ENCODE data around the gene MAML2.

Gene MAML2

DNA sequence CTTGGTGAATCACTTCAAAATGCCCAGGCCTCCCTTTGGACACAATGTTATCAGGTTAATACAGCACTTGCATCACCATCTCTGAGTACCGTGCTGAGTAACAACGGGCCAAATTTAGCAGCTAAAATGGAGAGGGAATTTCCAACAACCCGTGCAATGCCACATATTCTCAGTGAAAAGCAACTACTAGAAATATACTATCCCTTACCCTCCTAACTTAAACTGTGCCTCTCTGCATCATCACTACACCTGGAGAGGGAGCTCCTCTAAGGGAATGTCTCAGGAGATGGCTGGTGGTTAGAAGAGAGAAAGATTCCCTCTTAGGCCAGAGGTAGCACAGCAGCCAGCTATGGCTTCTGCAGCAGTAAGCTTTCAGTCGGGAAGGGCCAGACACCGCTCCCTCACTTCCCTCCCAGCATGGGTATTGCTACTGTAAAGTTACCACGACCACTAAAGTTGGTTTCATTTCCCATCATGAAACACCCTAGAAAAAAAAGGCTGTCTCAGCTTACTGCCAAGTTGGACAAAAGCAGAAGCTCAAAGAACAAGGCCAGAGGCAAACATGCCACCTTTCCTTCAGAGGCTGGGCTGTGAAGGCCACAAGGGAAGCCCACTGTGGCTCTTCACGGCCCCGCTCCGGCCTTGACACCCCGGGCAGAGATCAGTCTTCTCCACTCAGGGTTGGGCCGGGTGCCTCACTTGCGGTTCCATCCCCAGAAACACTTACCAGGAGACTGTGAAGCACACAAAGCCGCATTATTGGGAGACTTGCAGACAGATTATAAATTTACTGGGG lies 3.9 kb downstream of the MAML2 start:
- peak; percentile 50 to 51 for DNase-seq

DNA sequence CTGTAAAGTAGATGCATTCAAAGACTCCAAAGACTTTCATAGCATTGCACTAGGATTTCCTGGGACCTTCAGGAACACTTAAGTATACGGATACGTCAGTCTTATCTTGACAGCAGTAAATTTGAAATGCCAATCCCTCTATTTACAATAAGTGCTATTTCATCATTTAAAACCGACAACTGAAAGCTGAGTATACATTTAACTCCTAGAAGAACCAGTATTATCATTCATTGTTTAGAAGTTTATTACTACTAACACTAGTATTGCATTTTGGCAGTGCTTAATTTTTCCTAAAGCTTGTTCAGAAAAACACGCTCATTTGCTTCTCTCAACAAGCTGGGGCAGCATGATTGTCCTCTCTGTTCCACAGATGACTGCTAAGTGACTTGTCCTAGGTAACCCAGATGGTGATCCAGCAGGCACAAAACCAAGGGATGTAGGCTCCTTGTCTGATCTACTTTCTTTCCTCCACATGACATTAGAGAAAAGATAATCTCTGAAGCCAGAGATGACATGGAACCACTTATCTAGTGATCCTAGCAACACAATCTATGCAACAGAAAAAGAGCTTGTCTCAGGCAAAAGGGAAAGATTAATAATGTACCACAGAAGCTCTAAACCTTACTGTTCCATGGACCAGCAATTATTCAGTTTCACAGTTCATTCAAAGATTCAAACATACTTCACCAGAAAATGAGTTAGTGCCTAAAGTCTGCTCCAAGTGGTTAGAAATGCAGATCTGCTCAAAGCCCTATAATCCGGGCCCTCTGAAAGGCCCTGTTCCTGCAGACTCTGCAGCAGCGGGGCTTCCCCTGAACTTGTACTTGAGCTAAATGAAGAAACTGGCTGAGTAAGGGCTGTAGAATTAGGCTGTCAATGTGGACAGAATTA lies 5.2 kb downstream of the MAML2 start:
- DNase-seq, result peak; percentile 30 to 32

DNA sequence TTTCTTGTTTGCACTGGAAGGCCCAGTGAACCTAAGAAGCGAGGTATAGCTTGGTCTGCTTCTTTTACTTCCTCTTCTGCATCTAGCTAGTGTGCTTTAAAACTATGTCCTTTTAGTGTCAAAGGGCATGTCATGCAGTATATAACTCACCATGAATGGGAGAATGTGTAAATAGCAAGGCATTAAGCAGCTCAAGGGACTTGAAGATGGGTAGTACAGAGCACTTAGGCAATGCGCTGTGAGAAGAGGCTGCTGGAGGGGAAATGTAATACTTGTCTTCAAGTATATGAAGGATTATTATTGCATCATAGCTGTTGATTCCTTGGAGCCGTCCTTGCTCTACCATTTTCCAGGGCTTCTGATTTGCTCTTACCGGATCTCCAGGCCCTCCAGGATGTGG lies 7.6 kb downstream of the MAML2 start:
- DNase-seq, result no peak

DNA sequence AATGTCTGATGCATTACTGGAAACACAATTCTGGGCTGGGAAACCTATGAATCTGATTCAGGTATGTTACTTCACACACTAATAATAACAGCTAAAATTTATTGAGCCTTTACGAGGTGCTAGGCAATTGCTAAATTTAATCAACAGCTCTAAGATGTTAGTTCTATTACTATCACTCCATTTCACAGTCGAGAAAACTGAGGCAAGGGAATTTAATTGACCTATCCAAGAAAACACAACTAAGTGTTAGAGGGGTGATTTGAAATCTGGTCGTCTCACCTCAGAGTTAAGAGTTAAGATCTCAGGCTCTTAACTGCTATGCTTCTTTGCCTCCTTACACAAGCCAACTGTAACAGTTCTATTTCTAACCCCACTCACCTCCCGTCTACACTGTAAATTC lies 8.8 kb downstream of the MAML2 start:
- no peak for DNase-seq

DNA sequence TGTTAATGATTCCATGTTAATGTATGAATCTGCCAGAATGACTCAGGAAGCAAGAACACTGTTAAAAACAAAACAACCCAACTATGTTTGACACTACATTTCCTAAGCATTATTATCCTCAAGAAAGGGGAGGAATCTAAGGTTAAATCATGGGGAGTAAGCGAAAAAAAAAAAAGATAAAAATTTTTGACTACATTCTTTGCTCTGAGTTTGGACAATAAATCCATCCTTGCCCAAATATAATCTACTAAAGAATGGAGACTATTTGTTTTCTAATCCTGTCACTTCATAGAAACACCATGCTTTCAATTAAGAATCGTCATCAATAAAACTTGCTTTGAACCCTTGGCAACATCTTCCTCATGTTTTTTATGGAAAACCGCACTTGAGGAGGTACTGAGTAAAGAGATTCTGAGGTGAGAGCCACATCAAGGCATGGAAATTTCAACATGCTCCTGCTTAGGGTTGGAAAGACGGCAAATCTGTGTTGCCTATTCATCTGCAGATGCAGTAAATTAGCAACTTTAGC lies 9.7 kb downstream of the MAML2 start:
- DNase-seq, result no peak

DNA sequence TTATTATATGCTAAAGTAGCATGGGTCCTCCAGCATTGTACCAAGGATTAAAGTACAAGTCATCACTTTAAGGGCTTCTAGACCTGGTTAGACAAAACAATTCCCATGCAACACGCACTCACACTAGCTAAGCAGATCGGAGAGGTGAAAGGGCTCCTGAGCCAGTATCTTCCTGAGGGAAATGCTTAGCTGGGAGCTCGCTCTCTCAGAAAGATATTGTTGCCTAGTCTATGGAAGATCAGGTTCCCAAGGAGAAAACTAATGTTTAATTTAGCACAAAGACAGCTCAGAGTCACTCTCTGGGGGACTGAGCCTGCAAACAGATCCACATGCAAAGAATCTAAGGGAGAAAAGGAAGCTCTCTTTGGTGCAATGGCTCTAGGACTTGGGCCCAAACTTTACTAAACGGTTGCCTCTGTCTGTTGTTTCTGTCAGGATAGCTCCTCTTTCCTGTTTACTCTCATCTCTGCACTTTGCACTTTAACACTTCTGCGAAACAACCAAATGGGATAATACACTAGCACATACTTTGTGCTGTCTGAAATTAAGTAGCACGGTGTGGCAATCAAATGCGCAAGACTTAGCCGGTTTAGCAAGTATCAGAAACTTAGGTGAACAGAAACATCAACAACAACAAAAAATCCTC lies 10.7 kb downstream of the MAML2 start:
- no peak for DNase-seq

DNA sequence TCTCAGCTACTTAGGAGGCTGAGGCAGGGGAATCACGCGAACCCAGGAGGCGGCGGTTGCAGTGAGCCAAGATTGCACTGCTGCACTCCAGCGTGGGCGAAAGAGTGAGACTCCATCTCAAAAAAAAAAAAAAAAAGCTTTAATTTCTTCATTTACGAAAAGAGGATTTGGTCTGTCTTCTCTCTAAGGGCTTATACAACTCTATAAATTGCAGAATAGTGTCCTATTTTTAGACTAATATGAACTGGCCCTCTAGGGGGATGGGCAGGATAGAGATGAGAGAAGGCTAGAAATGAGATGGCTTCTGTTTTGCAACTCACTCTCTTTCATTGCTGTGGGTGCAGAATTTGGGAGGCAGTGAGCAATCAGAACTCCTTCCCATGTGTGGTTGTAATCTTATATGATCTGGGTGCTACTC lies 11.3 kb downstream of the MAML2 start:
- DNase-seq, result no peak

DNA sequence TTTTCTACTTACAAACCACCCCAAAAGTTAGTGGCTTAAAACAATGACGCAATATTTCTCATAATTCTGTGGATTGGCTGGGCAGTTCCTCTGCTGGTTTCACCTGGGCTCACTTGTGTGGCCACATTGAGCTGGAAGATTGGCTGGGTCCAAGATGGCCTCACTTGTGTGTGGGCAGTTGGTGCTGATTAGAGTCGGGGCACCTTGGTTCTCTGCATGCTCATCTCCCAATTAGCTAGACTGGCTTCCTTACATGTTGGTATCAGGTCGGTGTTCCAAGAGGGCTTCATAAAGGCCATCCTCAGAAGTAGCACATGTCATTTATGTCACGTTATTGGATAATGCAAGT lies 12.5 kb downstream of the MAML2 start:
- DNase-seq, result no peak

DNA sequence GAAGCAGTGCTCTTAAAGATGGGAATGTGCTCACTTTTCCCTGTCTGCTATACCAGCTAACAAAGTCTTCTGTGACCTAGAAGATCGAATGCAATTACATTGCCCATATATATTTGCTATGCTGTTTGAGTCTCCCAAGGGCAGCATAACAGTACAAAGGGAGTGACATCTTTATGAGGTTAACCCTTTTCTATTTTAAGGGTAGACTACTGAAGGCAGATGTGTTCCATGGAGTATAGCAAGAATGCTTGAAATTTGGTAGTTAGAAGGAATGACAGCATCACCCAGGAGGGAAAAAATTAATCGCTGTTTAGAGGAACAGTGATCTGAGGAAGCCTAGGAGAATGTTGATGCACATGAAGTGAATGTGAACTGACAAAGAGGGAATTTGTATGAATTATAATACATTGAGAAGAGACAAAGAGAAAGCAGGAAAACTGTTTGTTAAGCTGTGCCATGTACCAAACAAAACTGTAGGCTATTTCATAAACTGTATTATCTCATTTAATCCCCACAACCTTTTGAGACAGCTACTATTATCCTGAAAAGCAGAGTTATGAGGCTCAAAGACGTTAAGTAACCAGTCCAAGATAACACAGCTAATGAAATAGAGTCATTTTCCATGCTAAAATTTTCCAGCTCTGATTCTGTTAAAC lies 13.0 kb downstream of the MAML2 start:
- no peak for DNase-seq

DNA sequence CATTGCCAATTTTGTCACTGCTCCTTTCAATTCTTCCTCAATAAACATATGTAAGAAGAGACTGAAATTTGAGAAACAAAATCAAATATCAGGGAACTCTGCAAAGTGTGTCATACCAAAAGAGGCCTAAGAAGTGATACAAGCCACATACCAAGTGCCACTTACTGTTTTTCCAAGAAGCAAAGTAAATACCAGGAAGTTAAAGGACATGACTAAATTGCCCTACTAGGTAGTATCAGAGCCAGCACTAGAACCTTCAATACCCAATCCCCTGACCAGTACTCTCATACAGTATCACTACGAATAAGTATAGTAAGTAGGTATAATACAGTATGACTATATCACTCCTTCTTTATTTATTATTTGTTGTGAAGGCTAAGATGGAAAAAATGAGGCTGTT lies 13.6 kb downstream of the MAML2 start:
- no peak for DNase-seq

DNA sequence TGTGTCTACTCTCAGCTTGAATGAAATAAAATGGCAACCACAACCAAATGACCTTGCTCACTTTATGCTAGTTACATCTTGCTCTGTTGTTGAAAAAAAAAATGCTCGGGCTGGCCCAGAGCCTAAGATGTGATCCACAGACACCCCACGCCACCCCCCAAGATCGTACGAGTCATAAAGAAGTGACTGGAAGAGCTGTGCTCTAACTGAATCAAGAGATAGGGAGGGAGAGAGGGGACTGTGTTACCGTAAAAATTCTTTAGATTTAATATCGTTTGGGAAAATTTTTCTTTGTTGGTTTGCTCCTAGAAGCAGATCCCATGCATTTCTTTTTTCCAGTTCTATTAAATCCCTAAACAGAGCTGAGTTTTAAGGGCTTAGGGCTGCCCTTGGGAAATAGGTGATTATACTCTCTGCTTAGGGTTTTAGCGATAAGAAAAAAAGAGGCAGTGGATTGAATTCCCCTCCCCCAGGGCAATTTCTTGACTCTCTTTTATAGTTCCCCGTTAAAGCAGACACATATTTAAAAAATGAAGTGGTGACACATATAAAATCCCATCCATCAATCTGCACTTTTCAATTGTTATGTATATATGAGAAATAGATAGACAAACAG lies 14.5 kb downstream of the MAML2 start:
- no peak for DNase-seq

DNA sequence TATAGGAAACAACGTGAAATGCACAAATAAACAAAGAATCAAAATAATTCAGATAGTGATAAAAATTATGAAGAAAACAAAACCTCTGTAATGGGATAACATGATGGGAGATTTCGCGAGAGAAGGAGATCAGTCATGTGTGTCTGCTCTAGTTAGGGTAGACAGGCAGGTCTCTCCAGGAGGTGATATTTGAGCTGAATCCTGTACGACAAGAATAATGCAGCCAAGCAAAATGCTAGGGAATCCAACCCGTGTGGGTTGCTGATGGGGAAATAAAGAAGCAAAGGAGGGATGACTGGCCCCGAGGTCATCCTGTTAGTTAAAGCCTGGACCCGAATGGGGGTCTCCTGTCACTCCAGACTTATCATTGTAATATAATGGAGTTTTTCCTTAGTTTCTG lies 16.0 kb downstream of the MAML2 start:
- DNase-seq, result no peak

DNA sequence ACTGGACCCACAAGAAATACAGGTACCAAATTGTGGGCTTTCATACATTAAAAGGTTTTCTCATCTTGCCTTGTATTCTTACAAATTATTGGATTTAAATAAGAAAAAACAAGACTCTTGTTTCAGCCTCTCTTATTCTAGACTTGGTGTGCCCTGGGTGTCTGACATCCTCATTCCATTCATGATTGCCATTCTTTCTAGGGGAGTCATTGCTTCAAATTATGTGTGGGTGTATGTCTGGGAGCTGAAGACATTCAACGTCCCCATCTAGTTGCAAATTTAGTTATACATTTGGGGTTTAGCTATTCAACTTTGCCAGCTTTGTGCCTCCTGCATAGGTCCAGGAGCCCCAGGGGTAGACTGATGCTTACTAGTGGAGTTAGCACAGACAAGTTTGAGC lies 18.1 kb downstream of the MAML2 start:
- no peak for DNase-seq

DNA sequence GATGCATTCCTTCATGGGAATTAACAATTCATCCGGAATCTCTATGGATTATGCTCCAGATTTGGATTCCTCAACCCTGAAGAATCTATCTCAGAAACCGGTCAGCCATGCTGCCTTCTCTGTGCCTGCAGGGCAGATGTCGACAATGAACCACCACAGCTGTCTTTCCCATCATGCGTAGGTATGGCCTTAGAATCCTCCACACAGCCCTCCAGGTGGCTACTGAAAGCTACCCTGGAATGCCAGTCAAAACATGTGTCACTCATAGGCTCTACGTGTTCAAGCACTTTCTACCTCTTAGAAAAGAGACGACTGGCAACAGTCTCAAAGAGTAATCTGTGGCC lies 19.4 kb downstream of the MAML2 start:
- DNase-seq, result no peak

DNA sequence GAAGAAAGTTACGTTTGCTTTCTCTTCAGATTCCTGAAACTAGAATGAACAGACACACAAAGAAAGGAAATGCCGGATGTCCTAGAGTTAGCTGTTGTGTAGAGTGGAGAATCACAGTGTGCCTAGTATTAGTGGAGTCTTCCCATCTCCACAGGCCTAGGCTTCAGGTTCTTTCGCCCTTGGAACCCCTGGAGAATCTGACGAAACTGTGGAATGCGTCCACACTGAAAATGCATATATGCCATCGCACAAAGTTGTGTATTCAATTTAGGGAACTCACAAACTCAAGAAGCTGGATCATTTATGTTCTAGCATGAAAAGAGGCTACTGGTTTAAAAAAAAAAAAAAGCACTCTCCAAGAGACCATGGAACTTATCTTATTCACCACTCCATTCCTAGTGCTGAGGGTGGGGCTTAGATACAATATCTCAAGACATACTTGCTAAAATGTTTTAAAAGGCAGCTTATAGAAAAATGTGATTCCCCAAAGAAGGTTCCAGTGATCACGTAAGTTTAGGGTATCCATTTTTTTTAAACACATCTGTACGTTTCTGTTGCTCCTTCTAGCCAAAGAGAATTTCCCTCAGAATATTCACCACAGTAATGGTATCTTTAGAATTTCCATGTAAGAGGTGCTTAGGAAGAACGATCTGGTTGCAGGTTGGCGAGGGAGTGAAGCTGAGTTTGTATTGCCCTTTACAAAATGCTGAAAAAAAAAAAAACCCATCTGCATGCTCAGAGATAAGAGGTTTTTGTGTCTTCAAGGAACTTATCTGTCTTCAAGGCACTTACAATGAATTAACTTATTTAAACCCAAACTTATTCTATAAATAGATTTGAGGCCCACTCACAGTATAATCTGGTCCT lies 20.0 kb downstream of the MAML2 start:
- DNase-seq, result no peak

DNA sequence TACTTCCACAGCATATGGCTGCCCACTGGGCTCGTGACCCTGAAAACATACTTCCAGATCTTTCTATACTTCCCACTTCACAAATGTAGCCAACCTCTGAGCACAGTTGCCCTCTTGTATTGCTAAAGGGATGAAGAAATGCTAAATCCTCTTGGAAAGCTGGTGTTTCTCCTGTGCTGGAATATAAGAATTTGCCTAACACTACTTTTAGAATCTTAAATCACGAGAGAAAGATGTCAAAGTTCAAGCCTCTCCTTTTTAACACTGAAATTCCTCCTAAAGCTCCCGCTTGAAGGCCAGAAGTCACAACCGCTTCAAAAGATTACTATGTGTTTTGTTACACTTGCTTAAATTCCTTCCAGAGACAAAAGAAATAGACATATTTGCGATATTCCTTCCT lies 21.9 kb downstream of the MAML2 start:
- DNase-seq, result no peak

DNA sequence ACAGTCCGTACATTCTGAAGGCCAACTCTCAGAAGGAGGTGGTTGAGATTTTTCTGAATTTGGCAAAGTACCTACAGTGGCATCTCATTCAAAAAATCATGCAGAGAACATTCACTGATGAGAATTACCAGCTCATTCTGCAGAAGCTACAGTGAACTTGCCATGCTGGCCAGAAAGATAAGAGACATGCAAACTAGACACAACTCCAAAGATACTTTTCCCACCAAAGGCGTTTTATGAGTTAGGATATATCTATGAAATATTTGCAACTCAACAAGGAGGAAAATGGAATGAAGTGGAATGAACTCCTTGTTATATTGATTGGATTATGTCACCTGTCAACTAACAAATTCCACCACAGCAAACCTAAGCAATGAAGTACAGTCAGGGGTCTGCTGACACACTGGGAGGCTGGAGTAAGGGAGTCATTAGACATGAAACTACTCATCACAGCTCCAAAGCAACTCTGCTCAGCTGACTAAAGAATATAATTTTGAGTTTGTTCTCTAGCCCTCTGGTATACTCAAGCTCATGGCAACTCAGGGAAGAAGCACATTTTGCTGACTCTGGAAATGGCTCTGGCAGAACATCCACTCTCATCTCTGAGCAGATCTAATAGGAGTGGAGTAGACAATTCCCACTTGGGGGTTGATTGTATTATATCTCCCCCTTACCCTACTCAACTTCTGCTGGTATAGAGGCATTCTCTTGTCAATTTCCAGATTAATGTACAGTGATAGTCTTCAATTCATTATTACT lies 22.9 kb downstream of the MAML2 start:
- no peak for DNase-seq

DNA sequence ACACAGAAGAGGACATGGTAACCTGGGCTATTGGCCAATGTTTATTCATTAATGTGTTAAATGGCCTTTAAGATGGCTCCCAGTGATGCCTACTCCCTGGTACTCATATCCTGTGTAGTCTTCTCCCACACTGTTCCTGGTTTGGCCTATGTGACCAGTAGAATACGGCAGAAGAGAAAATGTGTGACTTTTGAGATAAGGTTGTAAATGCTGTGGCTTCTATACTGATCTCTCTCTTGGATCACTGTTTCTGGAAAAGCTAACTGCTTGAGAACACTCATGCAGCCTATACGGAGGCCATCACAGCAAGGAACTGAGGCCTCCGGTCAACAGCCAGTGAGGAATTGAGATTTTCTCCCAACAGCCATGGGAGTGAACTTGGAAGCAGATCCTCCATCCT lies 24.1 kb downstream of the MAML2 start:
- DNase-seq, result no peak

DNA sequence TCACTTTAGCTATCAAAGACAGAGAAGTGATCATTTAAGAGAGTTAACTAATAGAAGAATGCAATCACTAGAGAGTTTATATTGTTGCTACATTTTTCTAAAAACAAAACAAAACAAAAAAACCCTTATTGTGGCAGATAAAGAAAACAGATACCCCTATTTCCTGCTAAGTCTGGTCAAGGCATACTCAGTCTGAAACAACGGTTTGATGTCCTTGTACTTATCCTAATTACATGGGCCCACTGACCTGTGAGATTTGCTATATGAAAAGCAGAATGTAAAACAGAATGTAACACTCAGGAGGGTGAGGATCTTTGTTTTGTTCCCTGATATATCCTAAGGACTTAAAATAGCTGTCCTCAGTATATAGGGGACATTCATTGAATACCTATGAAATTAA lies 24.6 kb downstream of the MAML2 start:
- DNase-seq, result no peak

DNA sequence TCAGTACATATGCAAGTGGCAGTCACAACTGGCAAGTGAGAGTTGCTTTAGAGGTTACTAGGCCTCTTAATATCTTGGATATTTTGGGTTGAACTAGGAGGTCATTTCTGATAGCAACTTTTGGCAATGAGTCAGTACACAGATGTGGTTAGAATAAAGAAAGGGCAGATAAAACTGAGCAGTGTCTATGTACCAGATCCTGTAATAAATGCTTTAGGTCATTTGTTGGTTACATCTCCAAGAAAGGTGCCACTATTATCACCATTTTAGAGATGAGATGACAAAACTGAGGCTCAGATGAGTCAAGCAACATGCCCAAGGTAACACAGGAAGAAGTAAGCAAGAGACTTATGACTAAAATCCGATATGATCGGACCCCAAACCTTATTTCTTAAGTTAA lies 25.0 kb downstream of the MAML2 start:
- no peak for DNase-seq

DNA sequence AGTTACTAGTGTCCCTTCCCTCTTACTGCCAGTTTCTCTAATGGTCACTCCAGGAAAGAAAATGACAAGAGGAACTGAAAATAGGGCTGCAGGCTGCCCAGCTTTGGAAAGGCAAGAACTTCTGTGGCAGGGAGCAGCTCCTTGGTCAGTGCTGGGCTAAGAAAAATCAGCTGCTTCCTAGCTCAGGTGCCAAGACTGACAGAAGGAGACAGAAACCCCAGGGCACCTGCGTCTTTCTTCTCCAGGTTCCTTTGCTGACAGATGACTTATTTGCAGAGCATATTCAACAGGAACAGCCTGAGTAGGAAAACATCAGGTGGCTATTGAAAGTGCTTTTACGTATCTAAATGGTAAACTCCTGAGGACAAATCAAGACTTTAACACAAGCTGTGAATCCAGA lies 25.4 kb downstream of the MAML2 start:
- no peak for DNase-seq

Data from CD4-positive, alpha-beta T cell treated with Interleukin-1 beta for 1 hour (primary cell).